GM19238 (cell line): ENCODE measurements around the gene NECTIN2.
"Not testable (repeated sequence)": the region's sequence is repeated elsewhere in the genome, so short reads cannot be mapped to it uniquely, and the experiment has no call there.

ENCODE experiments used
- DNase-seq: peaks from one replicate; pipeline ENCODE4 v3.0.0; 2011; ENCODE audit warnings: low spot score; ENCODE audit not compliant: insufficient read length

Gene NECTIN2

GRCh38 chr19:44816301-44816700 is 29.8 kb upstream of the NECTIN2 start:
- DNase-seq = no peak

- DNase-seq = no peak
These were observed 28.2 kb upstream of the NECTIN2 start for GRCh38 chr19:44817725-44818465.

GRCh38 chr19:44818466-44819031 is 27.5 kb upstream of the NECTIN2 start:
- no peak for DNase-seq

GRCh38 chr19:44819246-44819832 is 26.8 kb upstream of the NECTIN2 start:
- no peak for DNase-seq

GRCh38 chr19:44820648-44821609 is 25.2 kb upstream of the NECTIN2 start:
- no peak for DNase-seq

GRCh38 chr19:44822177-44822576 is 23.9 kb upstream of the NECTIN2 start:
- DNase-seq = no peak

GRCh38 chr19:44822670-44823372 is 23.3 kb upstream of the NECTIN2 start:
- no peak for DNase-seq

GRCh38 chr19:44823373-44823698 is 22.8 kb upstream of the NECTIN2 start:
- no peak for DNase-seq

GRCh38 chr19:44824761-44825160 is 21.3 kb upstream of the NECTIN2 start:
- DNase-seq = no peak

GRCh38 chr19:44832875-44833274 is 13.2 kb upstream of the NECTIN2 start:
- DNase-seq = not testable (repeated sequence)

- DNase-seq = not testable (repeated sequence)
These were observed 11.7 kb upstream of the NECTIN2 start for GRCh38 chr19:44834399-44834798.

GRCh38 chr19:44839276-44839675 is 6.8 kb upstream of the NECTIN2 start:
- no peak for DNase-seq

GRCh38 chr19:44840811-44841210 is 5.3 kb upstream of the NECTIN2 start:
- DNase-seq = no peak

GRCh38 chr19:44841231-44841630 is 4.9 kb upstream of the NECTIN2 start:
- DNase-seq = no peak

- DNase-seq = no peak
These were observed 848 bp upstream of the NECTIN2 start for GRCh38 chr19:44845286-44845611.

- no peak for DNase-seq
These were observed 502 bp downstream of the NECTIN2 start for GRCh38 chr19:44846455-44847143.

GRCh38 chr19:44847144-44848035 is 1.3 kb downstream of the NECTIN2 start:
- no peak for DNase-seq

GRCh38 chr19:44848036-44848811 is 2.1 kb downstream of the NECTIN2 start:
- DNase-seq = no peak
